Neuron (in vitro differentiated cells): Measurements from ENCODE around the gene HOPX.
A peak's percentile ranks its signal among the peaks of the same experiment; 100 is the strongest.

Experiments
- H2AFZ ChIP-seq: one replicate; pipeline ENCODE4 v1.6.1; 2013; ENCODE audit warnings: low read depth, mild to moderate bottlenecking, inconsistent platforms, low read length, moderate library complexity
- H3K27me3 ChIP-seq: one replicate; pipeline ENCODE4 v1.6.1; 2013; ENCODE audit warnings: low read length; ENCODE audit not compliant: insufficient read depth
- H3K36me3 ChIP-seq: one replicate; pipeline ENCODE4 v1.6.1; 2013; ENCODE audit warnings: low read length; ENCODE audit not compliant: insufficient read depth
- H3K4me1 ChIP-seq: one replicate; pipeline ENCODE4 v1.6.1; 2013; ENCODE audit warnings: low read length; ENCODE audit not compliant: insufficient read depth
- H3K4me3 ChIP-seq: 2 replicates; pipeline ENCODE4 v1.5.1; 2013; ENCODE audit warnings: mild to moderate bottlenecking, low read length, moderate library complexity
- H3K9me3 ChIP-seq: one replicate; pipeline ENCODE4 v1.6.1; 2013; ENCODE audit warnings: low read length

Gene HOPX

DNA sequence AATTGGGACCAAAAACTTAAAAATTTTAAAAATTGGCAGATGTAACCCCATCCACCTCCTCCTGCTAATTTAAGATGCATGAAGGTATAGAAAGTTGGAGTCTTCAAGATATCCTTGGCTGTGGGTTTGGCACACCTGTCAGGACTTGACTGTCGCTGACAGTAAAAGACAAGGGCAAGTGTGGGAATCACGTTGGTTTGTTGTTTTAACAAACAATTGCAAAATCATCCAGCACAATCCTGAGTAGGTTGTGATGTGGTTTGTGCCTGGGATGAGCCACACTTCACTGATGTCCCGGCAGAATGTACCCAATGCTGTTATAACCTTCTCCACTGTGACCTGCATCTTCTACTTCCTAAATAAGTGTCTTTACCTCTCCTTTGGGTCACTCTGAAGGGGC, 24.0 kb downstream of the HOPX start:
- no peak overlapping the region for H3K4me3 ChIP-seq
- peaks cover 7% of the 10 kb centered on the region for H3K4me1 ChIP-seq
- peaks cover 66% of the 10 kb centered on the region for H3K27me3 ChIP-seq
- no peak overlapping the region for H2AFZ ChIP-seq
- no peaks in the 10 kb centered on the region for H3K36me3 ChIP-seq
- H3K9me3 ChIP-seq = peaks cover 5% of the 10 kb centered on the region

DNA sequence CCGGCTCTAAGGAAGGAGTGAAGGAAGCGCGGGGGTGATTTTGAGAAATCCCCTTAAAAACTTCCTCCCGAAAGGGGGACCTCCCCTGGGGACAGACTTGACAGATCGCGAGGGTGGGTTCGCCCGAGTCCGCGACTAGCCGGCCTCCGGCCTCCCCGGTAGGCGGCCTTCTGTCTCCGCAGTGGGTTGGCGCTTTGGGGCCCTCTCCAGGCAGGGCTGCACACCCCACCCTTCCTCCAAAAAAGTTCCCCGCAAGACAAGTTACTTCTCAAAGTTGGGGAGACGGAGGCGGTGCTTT, 24.8 kb downstream of the HOPX start:
- Histone ChIP-seq H3K27me3 (peaks cover 67% of the 10 kb centered on the region), H3K36me3 (no peaks in the 10 kb centered on the region), H3K4me3 (peak overlapping the region; percentile 36), H3K4me1 (peaks cover 7% of the 10 kb centered on the region), H3K9me3 (peaks cover 5% of the 10 kb centered on the region), H2AFZ (peak overlapping the region; percentile 82)

DNA sequence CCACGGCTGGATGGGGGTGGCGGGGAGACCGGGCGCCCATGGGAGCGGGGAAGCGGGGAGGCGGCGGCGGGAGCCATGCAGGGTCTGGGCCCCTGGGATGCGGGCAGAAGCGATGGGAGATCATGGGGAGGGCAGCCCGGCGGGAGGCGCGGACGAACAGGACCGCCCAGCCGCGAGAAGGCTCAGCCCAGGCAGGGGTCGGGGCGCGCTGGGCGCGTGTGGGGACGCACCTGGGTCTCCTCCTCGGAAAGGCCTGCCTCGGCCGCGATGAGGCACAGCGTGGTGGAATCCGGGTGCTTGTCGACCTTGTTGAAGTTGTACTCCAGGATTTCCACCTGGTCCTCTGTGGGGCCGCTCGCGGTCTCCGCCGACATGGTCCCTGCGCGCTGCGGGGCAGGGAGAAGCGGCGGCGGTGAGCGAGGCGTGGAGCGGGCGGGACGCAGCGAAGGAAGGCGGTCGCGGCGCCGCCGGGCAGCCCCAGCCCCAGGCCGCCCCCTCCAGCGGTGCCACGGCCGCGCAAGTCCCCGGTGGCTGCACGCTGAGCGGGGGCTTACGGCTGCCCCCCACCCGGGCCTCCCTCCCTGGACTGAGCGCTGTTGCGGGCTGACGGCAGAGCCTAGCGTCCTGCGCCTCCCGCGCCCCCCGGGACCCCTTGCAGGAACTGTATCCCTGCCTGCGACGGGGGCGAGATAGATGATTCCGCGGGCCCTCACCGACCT, 25.3 kb downstream of the HOPX start:
- H3K27me3 ChIP-seq = peaks cover 66% of the 10 kb centered on the region
- H2AFZ ChIP-seq = peak overlapping the region; percentile 82
- H3K9me3 ChIP-seq = peaks cover 5% of the 10 kb centered on the region
- no peaks in the 10 kb centered on the region for H3K36me3 ChIP-seq
- H3K4me1 ChIP-seq = peaks cover 7% of the 10 kb centered on the region
- peak overlapping the region; percentile 36 for H3K4me3 ChIP-seq

DNA sequence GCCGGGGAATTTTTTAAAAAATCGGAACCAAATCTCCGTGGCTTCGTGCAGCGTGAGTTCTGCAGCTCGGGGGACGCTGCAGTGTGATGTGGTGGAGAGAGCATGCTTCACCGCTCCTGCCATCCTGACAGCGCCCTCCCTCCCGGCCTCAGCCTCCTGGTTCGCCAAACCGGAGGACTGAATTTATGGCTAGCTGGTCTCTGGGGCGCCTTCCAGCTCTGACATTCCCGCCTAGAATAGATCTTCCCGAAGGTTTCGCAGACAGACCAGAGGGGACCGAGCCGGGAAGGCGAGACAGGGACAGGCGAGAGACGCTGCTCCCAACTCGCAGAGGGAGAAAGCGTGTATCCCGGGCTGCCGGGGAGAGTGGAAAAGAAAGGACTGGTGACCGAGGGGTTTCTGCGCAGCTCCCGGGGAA, 25.9 kb downstream of the HOPX start:
- H3K4me1 ChIP-seq = peaks cover 7% of the 10 kb centered on the region
- H2AFZ ChIP-seq = peak overlapping the region; percentile 82
- peaks cover 5% of the 10 kb centered on the region for H3K9me3 ChIP-seq
- H3K4me3 ChIP-seq = peak overlapping the region; percentile 36
- peaks cover 70% of the 10 kb centered on the region for H3K27me3 ChIP-seq
- H3K36me3 ChIP-seq = no peaks in the 10 kb centered on the region

DNA sequence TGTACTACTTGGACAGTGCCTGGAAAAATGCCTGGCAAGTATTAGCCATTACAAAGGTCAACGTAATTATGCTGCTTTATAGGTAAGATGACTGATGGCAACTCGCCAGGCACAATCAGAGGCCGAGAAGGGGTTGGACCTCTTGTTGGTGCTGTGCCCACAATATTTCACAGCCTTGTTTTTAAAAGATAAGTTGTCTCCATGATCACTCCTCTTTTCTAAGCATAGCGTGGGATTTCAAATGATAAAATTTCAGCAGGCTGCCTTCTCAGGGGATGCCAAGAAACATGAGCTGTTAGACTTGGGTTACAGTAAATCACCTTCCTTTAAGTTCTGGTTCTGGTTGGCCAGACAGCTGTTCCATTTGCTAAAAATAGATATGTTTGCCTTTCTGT, 26.9 kb downstream of the HOPX start:
- Histone ChIP-seq H3K27me3 (peaks cover 70% of the 10 kb centered on the region), H2AFZ (no peak overlapping the region), H3K9me3 (peaks cover 5% of the 10 kb centered on the region), H3K4me1 (peaks cover 7% of the 10 kb centered on the region), H3K36me3 (no peaks in the 10 kb centered on the region), H3K4me3 (no peak overlapping the region)

DNA sequence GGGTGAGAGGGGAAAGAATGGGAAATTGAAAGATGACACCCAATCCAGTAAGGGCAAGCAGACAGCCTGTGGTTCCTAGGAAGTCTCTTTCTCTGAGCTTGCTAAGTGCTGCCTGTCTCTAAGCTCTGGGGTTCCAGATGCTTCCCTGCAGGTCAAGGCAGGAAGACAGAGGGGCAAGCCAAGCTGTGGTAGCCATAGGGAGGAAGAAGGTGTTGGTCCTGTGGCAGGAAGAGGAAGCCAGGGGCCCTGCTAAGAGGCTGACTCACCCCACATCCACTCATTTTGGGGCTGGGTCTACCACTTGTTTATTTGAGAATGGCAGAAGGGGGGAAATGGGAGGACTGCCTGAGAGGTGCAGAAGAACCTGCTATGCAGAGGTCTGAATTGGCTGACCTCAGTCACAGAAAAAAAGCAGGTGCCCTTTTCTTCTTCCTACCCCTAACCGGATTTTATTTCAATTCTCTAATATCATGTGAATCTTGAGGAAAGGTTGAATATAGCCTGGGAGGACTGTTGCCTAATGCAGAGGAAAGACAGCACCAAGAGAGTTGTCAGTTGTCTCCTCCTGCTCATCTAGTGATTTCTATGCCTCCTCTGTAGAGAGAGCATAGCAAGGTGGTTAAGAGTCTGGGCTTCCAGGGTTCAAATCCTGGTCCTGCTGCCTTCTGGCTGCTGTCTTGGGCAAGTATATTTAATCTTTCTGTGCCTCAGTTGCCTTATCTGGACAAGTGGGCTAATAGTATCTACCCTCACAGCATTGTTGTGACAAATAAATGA, 27.4 kb downstream of the HOPX start:
- H3K4me1 ChIP-seq = peaks cover 7% of the 10 kb centered on the region
- H3K36me3 ChIP-seq = no peaks in the 10 kb centered on the region
- peaks cover 65% of the 10 kb centered on the region for H3K27me3 ChIP-seq
- H3K4me3 ChIP-seq = no peak overlapping the region
- no peak overlapping the region for H2AFZ ChIP-seq
- H3K9me3 ChIP-seq = peaks cover 5% of the 10 kb centered on the region

DNA sequence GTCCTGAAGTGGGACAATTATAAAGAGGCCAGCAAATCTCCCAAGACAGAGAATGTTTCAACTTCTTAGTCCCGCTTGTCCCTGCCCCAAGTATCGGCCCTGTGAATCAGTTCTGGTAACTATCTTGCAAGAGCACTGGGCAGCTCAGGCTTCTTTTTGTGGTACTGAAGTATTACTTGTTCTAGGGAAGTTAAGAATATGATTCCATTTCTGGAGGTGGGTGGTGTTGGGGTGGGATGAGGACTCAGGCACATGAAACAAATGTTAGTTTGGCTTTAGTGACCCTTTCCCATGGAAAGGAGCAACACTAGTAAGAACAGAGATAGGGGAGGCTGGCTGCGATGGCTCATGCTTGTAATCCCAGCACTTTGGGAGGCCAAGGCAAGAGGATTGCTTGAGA, 28.9 kb downstream of the HOPX start:
- Histone ChIP-seq H3K4me3 (no peak overlapping the region), H3K27me3 (peaks cover 52% of the 10 kb centered on the region), H3K4me1 (peaks cover 7% of the 10 kb centered on the region), H2AFZ (no peak overlapping the region), H3K36me3 (no peaks in the 10 kb centered on the region), H3K9me3 (no peaks in the 10 kb centered on the region)

DNA sequence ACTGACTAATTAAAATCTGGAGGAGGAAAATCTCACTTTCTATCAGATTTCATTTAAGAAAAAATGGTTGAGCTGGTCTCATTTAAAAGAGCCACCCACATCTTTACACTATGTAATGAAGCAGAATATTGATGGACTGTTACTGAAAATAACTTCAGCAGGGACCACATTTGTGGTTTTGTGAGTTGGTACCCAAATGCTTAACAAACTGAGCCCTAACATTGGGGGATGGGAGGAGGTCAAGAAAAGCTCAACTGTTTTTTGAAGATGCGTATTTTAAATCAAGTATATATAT, 30.1 kb downstream of the HOPX start:
- H3K36me3 ChIP-seq = no peaks in the 10 kb centered on the region
- H3K4me1 ChIP-seq = peaks cover 7% of the 10 kb centered on the region
- H3K4me3 ChIP-seq = no peak overlapping the region
- H3K9me3 ChIP-seq = peaks cover 2% of the 10 kb centered on the region
- peaks cover 40% of the 10 kb centered on the region for H3K27me3 ChIP-seq
- no peak overlapping the region for H2AFZ ChIP-seq

DNA sequence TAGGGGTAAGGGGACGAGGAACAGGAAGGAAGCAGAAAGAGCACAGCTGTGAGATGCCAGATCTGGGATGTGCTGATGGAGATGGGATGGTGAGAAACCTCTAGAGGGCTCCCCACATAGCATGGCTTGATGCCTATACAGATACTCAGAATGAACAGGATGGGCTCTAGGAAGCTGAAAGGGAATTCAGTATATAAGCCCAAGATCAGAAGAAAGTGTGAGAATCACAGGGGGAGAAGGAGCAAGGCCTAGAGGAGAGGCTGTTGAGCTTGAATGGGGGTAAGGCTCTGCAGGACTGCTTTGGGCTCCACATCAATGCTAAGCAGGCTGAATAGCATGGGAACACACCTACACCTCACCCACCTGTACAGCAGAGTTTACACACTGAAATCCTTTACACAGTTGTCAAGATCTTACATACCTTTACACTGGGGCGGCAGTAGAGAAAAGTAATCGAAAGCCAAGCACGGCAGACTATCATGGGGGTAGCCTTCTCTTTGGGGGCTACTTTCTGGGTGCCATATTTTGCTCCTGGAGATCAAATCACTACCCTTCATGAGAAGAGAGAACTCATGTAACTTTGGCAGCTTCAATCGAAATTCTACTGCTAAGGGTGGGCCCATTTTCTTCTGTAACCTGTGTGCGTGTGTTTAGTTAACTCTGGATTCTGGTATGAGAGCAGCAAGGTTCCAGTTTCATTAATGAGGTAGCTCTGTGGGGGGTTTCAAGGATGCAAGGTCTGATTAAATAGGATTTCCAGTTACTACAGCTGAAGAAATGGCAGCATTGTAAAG, 30.6 kb downstream of the HOPX start:
- H2AFZ ChIP-seq = no peak overlapping the region
- peaks cover 3% of the 10 kb centered on the region for H3K4me1 ChIP-seq
- H3K9me3 ChIP-seq = peaks cover 2% of the 10 kb centered on the region
- H3K36me3 ChIP-seq = no peaks in the 10 kb centered on the region
- peaks cover 35% of the 10 kb centered on the region for H3K27me3 ChIP-seq
- no peak overlapping the region for H3K4me3 ChIP-seq

DNA sequence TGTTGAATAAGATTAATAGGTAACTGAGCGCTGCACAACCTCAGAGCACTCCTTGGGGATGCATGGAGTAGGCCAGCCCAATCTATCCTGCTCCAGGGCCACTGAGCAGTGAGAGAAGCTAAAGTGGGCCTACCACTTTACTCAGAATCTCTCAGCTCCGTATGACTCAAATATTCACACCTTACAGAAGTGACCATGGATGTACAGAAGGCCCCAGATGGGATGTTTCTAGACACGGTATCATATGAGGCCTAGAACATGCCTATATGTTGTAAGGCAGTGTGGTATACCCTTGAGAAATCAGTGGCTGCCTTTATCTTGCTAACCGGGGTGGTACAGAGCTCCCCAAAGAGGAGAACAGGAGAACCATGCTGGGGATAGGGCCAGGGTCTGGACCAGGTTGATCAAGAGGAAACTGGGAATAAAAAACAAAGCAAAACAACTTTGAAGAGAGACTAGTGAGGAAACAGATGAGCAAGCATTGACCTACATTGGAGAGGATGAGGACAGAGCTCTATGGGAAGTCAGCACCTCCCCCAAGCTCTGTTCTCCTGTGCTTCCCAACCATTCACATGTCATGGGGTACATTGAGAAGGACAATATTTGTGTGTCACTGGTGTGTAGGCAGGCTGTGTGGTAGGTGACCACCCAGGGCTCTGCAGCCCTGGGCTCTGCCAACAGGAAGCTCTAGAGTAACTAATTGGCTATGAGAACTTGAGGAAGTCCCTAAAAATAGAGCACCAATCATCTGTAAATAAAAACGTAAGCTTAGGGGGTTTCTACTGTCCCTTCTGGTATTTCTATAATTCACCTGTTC, 31.4 kb downstream of the HOPX start:
- Histone ChIP-seq H2AFZ (no peak overlapping the region), H3K9me3 (peaks cover 2% of the 10 kb centered on the region), H3K36me3 (no peaks in the 10 kb centered on the region), H3K4me1 (no peaks in the 10 kb centered on the region), H3K4me3 (no peak overlapping the region), H3K27me3 (peaks cover 27% of the 10 kb centered on the region)

DNA sequence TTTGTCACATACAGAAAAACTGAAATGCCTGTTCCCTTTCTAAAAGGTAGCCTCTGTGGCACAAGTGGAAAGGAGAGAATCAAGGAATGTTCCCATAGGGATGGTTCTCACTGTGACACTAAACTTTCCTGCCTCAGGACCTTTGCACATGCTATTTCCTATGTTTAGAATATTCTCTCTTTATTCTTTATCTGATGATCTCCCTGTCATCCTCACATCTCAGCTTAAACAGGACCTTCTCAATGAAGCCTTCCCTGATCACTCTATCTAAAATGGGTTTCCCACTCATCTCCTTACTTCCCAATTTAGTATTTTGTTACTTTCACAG, 32.3 kb downstream of the HOPX start:
- Histone ChIP-seq H2AFZ (no peak overlapping the region), H3K4me1 (no peaks in the 10 kb centered on the region), H3K36me3 (no peaks in the 10 kb centered on the region), H3K27me3 (peaks cover 18% of the 10 kb centered on the region), H3K4me3 (no peak overlapping the region), H3K9me3 (peaks cover 2% of the 10 kb centered on the region)

DNA sequence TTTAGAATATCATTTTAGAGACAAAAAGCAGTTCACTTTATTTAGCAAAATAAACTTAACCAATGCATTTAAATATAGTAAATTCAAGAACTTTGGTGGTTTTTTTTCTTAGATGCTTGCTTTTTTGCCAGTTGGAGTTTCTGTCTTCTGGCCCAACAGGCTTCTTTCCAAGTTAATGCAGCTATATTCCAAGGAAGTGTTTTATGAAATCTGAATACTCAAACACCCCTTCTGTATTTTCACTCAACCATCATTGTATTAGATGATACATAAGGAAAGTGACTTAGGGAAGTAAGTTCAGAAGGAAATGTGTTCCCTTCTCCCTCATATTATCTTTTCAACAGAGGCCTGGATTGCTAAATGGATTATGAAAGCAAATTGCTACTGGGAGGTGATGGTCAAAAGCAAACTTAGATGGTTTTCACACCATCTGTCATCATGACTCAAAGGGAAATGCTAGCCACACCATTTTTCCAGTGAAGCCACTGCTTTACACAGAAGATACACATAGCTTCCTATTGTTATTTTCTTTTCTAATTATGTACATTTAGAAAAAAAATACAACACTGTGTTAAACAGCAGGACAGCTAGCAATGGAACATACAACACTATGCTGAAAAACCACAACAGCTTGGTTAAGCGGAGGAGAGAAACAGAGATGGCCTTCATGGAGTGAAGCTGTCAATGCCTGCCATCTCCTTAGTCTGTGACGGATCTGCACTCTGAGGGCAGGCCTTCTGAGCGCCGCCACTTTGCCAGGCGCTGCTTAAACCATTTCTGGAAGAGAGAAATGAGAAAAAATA, 32.9 kb downstream of the HOPX start:
- Histone ChIP-seq H3K9me3 (peaks cover 2% of the 10 kb centered on the region), H3K27me3 (peaks cover 12% of the 10 kb centered on the region), H3K4me1 (no peaks in the 10 kb centered on the region), H3K4me3 (no peak overlapping the region), H2AFZ (no peak overlapping the region), H3K36me3 (no peaks in the 10 kb centered on the region)
